ENCODE measurements around the gene DDX56. TPM values are rescaled to one million over a fixed set of nuclear protein-coding genes. Genes with fewer than 3 reads are reported as not detected.

Gene DDX56
- 79.6 and 89.5 TPM in 2 replicates for total RNA-seq

- peak; percentile 65 for DNase-seq (ENCODE audit: extremely low read depth, low read depth, low spot score)
Observed at GRCh38 chr7:44573464-44574286, at the start of gene DDX56. DDX56 (minus strand) TSS chr7:44573908; CDS start chr7:44573895, 13 bp downstream.

- no peak for DNase-seq (ENCODE audit: extremely low read depth, low read depth, low spot score)
Observed at GRCh38 chr7:44622342-44623151, 48.8 kb upstream of the DDX56 start.

DNA sequence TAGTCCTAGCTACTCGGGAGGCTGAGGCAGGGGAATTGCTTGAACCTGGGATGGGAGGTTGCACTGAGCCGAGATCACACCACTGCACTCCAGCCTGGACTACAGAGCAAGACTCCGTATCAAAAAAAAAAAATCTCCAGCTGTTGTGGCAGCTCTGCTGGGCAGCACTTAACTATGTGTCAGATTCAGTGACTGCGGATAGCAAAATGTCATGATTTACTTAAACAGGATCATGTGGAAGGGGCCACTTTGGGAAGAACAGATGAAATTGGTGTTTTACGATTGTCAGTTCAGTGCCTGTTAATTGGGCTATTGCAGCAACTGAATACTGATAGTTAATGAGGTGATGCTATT, 48.0 kb upstream of the DDX56 start:
- DNase-seq (ENCODE audit: extremely low read depth, low read depth, low spot score), result no peak

DNA sequence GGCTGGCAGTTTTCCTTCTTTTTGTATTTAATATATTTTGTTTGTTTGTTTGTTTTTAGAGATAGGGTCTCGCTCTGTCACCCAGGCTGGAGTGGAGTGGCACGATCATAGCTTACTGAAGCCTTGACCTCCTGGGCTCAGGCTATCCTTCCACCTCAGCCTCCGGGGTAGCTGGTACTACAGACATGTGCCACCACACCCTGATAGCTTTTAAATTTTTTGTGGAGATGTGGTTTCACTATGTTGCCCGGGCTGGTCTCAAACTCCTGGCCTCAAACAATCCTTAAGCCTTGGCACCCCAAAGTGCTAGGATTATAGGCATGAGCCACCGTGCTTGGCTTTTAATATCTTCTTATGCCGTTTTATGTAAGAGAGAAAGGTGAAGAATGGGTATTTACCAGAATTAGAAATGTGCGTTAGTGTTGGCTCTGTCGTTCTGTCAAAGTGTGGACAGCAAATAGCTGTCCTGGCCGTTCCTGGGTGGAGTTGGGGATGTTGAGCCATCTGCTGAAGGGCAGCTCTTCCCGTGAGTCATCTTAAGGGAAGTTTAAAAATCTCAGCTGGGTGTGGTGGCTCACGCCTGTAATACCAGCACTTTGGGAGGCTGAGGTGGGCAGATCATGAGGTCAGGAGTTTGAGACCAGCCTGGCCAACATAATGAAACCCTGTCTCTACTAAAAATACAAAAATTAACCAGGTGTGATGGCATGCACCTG, 47.5 kb upstream of the DDX56 start:
- no peak for DNase-seq (ENCODE audit: extremely low read depth, low read depth, low spot score)

DNA sequence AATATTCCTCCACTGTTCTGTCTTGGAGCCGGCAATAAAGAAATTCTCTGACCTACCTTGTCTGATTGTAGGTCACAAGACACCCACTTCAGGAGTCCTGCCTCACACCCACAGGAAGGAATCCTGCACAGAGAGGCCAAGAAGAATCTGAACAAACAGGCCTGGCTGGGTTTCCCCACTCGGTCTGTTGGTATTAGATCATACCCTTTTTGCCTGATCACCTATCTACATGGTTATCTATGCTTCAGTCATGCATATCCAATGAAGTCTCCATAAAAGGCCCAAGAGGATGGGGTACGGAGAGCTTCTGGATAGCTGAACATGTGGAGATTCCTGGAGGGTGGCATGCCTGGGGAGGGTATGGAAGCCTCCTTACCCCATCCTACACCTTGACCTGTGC, 45.0 kb upstream of the DDX56 start:
- no peak for DNase-seq (ENCODE audit: extremely low read depth, low read depth, low spot score)

GRCh38 chr7:44618045-44618444, 44.3 kb upstream of the DDX56 start:
- DNase-seq (ENCODE audit: extremely low read depth, low read depth, low spot score), result no peak

DNA sequence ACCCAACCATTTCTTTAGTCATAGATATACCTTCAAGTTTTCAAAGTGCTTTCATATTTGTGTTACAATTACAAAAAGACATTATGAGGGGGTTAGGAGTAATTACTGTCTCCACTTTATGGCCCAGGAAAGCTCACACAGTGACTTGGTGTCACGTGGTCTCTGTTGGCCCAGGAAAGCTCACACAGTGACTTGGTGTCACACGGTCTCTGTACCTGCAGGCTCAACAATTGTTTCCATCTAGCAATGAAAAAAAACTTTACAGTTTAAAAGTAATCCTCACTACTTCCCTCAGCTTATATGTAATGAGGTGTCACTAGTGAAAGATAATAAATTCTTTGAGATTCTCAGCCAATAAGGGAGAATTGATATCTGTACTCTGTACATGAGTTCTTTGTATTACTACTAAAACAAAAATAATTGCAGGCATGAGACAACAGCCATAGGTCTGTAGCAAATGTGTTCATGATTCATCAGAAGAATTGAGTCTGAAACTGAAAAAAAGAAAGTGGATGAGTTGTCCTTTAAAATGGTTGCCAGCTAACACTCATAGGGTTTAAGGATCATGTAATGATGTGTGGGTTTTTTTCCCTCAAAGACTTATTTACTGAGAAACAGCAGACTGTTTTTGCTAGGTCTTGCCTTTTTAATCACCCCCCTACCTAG, 43.6 kb upstream of the DDX56 start:
- no peak for DNase-seq (ENCODE audit: extremely low read depth, low read depth, low spot score)

DNA sequence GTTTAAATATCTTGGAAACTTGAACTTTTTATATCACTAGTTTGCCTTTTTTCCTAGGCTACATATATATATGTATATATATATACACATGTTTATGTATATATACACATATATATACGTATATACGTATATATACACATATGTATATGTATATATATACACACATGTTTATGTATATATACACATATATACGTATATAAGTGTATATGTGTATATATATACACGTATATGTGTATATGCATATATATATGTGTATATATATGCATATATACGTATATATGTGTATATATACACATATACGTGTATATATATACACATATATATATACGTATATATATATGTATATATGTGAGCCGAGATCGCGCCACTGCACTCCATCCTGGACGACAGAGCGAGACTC, 42.8 kb upstream of the DDX56 start:
- DNase-seq (ENCODE audit: extremely low read depth, low read depth, low spot score), result no peak

DNA sequence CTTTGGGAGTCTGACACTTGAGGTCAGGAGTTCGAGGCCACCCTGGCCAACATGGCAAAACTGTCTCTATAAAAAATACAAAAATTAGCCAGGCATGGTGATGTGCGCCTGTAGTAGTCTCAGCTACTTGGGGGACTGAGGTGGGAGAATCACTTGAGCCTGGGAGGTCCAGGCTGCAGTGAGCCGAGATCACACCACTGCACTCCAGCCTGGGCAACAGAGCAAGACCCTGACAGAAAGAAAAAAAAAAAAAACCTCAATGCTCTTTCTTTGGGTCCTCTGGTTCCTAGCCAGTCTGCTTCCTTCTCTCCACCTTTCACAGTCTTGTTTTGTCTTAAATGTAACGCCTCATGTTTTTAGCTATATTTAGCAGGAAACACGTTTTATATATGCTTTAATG, 42.1 kb upstream of the DDX56 start:
- DNase-seq (ENCODE audit: extremely low read depth, low read depth, low spot score), result no peak

DNA sequence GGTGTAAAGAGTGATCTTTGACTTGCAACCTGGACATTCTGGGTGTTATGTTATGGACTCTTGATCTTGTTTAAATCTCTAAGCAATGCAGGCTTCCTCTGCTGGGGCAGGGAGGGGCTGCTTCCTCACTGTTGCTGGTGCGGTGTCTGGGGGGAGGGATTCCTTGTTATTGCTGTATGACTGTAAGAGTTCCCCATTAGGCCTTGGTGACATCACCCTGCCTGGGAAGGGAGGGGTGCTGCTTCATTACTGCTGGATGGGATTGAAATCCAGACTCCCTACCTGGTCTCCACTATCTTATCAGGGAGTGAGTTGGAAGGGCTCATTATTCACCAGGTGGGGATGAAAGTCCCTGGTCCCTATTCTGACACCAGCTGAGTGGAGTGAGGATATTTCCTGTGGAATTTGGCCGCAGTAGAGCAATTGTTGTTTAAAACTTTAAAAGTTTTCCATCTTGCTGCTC, 41.5 kb upstream of the DDX56 start:
- DNase-seq (ENCODE audit: extremely low read depth, low read depth, low spot score), result no peak

DNA sequence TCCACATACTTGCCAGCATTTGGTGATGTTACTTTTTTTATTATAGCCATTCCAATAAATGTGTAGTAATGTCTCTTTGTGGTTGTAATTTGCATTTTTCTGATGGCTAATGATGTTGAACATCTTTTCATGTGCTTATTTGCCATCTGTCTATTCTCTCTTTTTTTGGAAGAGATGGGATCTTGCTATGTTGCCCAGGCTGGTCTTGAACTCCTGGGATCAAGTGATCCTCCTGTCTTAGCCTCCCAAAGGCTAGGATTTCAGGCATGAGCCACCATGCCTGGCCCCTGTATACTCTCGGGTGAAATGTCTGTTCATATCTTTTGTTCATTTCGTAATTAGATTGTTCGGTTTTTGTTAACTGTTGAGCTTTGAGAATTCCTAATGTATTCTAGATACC, 36.1 kb upstream of the DDX56 start:
- no peak for DNase-seq (ENCODE audit: extremely low read depth, low read depth, low spot score)

DNA sequence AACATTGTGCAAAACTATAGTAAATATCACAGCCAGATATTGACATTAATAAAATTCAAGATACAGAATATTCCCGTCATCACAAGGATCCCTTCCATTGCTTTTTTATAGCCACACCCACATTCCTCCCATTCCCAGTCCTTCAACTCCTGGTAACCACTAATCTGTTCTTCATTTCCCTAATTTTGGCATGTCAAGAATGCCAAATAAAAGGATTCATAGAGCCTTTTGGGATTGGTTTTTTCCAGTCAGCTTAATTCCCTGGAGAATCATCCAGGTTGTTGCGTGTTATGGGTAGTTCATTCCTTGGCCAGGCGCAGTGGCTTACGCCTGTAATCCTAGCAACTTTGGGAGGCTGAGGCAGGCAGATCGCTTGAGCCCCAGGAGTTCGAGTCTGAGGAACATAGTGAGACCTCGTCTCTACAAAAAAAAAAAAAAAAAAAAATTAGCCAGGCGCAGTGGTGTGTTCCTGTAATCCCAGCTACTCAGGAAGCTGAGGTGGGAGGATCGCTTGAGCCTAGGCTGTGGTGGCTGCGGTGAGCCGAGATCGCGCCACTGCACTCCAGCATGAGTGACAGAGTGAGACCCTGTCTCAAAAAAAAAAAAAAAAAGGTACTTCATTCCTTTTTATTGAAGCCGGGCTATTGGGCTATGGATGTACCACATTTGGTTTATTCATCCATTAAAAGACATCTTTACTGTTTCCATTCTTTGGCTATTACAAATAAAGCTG, 35.4 kb upstream of the DDX56 start:
- DNase-seq (ENCODE audit: extremely low read depth, low read depth, low spot score), result no peak

DNA sequence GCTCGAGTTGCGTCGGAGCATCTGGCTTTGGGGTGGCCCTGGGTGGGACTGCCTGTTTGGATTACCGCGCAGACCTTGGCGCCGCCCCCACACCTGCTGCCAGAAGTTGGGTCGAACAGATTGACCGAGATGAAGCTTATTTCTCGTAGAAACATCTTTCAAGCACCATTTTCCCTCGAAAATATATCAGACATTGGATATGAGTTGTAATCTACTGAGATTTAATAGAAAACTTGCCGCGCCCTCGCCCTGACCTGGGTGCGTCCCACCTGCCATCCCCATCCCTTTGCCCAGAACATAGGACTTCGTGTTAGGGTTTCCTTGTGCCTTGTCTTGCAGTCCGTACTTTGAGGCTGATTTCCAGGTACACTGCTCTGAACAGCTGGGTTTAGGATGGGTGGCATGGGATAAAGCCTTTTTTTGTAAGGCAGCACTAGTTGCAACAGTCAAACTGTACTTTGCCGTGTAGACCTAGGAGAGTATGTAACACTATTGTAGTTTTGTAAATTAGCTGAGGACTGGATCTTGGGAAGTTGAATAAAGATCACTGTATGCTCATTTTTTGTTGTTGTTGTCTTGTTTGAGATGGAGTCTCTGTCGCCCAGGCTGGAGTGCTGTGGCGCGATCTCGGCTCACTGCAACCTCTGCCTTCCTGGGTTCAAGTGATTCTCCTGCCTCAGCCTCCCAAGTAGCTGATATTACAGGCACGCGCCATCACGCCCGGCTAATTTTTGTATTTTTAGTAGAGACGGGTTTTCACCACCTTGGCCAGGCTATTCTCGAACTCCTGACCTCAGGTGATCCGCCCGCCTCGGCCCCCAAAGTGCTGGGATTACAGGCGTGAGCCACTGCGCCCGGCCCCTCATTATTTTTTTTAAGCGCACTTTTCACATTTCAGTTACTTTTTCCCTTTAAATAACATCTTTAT, 33.7 kb upstream of the DDX56 start:
- DNase-seq (ENCODE audit: extremely low read depth, low read depth, low spot score), result no peak

- peak; percentile 77 for DNase-seq (ENCODE audit: extremely low read depth, low read depth, low spot score)
Observed at GRCh38 chr7:44606341-44607140, 32.8 kb upstream of the DDX56 start, which contains the start of gene OGDH. OGDH (plus strand) TSS chr7:44606627; CDS start chr7:44624344, 17,717 bp downstream.

DNA sequence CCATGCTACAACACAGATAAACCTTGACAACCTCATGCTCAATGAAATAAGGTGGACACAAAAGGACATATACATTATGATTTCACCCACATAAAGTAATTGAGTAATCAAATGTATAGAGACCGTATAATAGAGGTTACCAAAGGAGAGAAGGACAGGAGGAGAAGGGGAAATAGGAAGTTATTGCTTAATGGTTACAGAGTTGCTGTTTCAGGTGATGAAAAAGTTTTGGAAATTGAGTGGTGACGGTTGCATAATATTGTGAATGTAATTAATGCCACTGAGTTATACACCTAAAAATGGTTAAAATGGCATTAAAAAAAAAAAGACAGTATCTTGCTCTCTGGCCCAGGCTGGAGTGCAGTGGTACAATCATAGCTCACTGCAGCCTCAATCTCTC, 31.2 kb upstream of the DDX56 start:
- DNase-seq (ENCODE audit: extremely low read depth, low read depth, low spot score), result no peak

- DNase-seq (ENCODE audit: extremely low read depth, low read depth, low spot score), result no peak
Observed at GRCh38 chr7:44603193-44603592, 29.5 kb upstream of the DDX56 start.

GRCh38 chr7:44602576-44602910, 28.8 kb upstream of the DDX56 start:
- DNase-seq (ENCODE audit: extremely low read depth, low read depth, low spot score), result no peak

- no peak for DNase-seq (ENCODE audit: extremely low read depth, low read depth, low spot score)
Observed at GRCh38 chr7:44599222-44599621, 25.5 kb upstream of the DDX56 start.
